Fibroblast of villous mesenchyme (primary cell): ENCODE measurements around the gene ZNF423. TPM values are rescaled to one million over a fixed set of nuclear protein-coding genes. Genes with fewer than 3 reads are reported as not detected.

Source experiments
- DNase-seq: peaks from one replicate; pipeline ENCODE4 v3.0.0-alpha.2; 2010; ENCODE audit warnings: low read depth
- H3K4me3 ChIP-seq: 2 replicates; pipeline ENCODE4 v1.5.1; 2011; ENCODE audit warnings: low read depth, mild to moderate bottlenecking, low read length
- small RNA-seq: library from RNA; depleted of rRNA; stranded (forward); fragments of <200 nt; gene quantifications from one replicate; pipeline ENCODE3, GENCODE V24; 2012
- total RNA-seq: library from RNA; depleted of rRNA; stranded (reverse); fragments of >200 nt; gene quantifications from 2 replicates; pipeline ENCODE4 v1.2.3, GENCODE V29; 2012
- TF ChIP-seq, protein P1 (sequence below): IDR thresholded peaks from 2 replicates; pipeline ENCODE4 v1.5.1; 2012; ENCODE audit warnings: low read depth, mild to moderate bottlenecking, low read length; ENCODE audit not compliant: insufficient read depth

Gene ZNF423
- total RNA-seq, 1 donor = 0.43 TPM

DNA sequence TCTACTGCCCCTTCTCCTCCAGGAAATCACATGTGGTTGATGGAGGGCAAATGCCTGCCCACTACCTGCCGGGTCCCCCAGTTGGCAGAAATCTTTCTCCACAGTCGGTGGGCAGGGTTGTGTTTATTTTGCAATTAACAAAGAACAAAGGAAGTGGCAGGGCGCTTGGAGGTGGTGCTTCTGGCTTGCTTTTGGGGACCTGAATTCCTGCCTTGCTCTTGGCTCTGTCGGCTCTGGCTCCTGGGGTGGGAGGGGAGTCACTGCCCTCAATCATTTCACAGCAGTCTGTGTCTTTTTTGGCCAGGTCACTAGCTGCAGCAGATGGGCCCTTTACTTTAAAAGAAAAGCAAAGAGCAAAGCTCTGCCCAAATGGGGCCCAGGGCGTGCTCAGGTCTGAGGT is 413.1 kb downstream of the ZNF423 start:
- TF ChIP-seq, protein P1, sequence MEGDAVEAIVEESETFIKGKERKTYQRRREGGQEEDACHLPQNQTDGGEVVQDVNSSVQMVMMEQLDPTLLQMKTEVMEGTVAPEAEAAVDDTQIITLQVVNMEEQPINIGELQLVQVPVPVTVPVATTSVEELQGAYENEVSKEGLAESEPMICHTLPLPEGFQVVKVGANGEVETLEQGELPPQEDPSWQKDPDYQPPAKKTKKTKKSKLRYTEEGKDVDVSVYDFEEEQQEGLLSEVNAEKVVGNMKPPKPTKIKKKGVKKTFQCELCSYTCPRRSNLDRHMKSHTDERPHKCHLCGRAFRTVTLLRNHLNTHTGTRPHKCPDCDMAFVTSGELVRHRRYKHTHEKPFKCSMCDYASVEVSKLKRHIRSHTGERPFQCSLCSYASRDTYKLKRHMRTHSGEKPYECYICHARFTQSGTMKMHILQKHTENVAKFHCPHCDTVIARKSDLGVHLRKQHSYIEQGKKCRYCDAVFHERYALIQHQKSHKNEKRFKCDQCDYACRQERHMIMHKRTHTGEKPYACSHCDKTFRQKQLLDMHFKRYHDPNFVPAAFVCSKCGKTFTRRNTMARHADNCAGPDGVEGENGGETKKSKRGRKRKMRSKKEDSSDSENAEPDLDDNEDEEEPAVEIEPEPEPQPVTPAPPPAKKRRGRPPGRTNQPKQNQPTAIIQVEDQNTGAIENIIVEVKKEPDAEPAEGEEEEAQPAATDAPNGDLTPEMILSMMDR = no peak
- H3K4me3 ChIP-seq = no peak overlapping the region
- DNase-seq = no peak

DNA sequence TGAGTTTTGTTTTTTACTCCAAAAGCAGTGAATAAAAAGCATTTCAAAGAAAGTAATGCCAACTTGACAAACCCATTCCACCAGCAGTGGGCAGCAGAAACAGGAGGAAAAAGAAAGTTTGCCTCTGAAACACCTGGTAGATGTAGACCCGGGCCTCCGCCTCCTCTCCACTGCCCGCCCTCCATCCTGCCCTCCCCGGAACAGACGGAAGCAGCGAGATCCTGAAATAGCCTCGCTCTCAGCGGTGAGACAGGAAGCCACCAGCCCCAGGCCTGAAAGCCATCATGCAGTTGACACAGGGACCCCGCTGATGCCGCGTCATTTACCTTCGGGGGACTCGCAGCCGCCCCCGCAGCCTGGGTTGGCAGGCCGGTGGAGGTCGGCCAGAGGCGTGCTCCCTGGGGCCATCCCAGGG is 414.5 kb downstream of the ZNF423 start:
- no peak overlapping the region for H3K4me3 ChIP-seq
- TF ChIP-seq, protein P1 = no peak
- no peak for DNase-seq

DNA sequence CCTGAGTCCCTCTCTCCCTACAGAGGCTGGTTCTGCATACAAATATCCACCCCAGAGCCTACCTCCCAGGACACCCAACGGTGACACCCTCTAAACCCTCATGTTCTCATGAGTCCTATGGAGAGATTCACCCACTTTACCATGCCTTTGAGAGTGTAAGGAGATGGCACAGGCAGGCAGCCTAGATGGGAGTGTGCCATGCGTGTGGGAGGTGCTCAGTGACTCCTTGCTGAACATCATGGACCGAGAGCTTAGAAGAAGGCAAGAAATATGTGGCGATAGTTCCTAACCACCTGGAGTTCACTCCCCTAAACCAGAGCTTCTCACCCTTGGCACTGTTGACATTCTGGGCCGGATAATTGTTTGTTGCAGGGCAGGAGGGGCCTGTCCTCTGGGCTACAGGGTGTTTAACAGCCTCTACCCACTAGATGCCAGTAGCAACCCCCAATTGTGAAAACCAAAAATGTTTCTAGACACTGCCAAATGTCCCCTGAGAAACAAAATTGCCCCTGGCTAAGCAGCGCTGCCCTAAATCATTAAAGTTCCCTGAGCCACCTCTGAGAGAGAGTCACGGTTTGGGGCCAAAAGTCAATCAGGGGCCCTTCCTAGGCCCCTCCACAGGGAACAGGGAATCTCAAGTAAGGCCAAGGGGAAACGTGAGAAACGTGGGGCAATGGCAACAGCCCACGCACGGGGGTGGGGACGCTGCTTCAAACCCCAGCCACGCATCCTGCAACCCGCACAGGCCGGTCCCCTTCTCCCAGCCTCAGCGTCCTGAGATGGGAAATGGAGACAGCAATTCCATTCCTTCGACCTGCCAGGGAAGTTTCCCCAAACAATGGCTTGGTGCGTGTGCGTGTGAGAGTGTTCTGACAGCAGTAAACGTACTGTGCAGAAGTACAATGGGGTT is 415.5 kb downstream of the ZNF423 start:
- DNase-seq = no peak
- TF ChIP-seq, protein P1 = no peak
- no peak overlapping the region for H3K4me3 ChIP-seq

DNA sequence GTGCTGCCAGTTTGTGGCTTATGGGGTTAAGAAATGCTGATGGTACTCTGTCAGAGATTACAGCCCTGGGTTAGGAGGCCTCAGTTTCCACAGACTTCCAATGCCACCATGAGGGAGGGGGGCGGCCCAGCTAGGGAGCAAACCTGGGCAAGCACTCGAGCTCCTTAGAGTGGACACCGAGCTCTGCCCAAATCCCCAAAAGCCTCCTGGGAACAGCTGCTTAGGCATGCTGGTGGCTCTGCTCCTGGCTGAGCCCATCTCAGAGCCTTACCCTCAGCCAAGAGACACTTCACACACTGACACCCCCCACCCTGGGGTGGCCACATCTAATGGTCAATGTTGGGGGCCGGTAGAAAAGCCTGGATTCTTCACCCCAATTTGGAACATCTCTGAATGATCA is 416.2 kb downstream of the ZNF423 start:
- no peak for DNase-seq
- TF ChIP-seq, protein P1 = no peak
- H3K4me3 ChIP-seq = no peak overlapping the region

DNA sequence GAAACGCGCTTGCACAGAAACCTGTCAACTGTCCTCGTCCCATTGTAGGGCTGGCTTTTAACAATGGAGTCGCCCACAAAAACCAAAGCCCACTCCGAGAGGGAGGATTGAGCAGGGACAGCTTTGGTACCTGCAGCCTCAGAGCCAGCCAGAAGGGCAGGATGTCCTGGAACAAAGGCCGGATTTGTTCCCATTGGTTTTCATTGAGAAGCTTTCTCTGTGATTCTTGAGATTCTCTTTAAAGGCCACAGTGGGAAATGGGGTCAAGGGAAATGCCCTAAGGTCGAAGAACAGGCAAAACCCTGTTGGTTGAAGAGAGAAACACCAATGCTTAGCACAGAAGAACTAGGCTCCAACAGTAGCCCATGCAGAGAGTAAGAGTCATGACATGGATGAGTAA is 416.9 kb downstream of the ZNF423 start:
- H3K4me3 ChIP-seq = no peak overlapping the region
- TF ChIP-seq, protein P1 = no peak
- no peak for DNase-seq

Small RNA genes lying within 50 kb of the gene (small RNA-seq; reads per million reads assigned to genes)
- gene MRPS21P7 (not detected), gene MRPS21P8 (not detected)

Other genes starting within 250 kb of the ZNF423 start
- gene CNEP1R1, start 169.1 kb upstream of the ZNF423 start, total RNA-seq = 26.7 and 44.5 TPM in 2 replicates
- 31.2 and 34.5 TPM in 2 replicates for gene HEATR3, start 209.9 kb upstream of the ZNF423 start, total RNA-seq